PC-3 (cell line): ENCODE measurements around the gene SLC38A8.

Source experiments
- CTCF ChIP-seq: fragments of 300-600 bp; sonication (generic); conservative IDR thresholded peaks from 2 replicates; pipeline ENCODE4 v1.5.1; 2017; ENCODE audit warnings: antibody characterized with exemption, low read depth, mild to moderate bottlenecking, low read length
- EZH2 ChIP-seq: fragments of 300-600 bp; sonication (generic); IDR thresholded peaks from one replicate; pipeline ENCODE4 v1.6.1; 2017; ENCODE audit warnings: antibody characterized with exemption, mild to moderate bottlenecking, low read length; ENCODE audit not compliant: unreplicated experiment
- EZH2phosphoT487 ChIP-seq: fragments of 300-600 bp; sonication (generic); IDR thresholded peaks from 2 replicates; pipeline ENCODE4 v1.6.1; 2018; ENCODE audit warnings: mild to moderate bottlenecking, antibody characterized with exemption, low read length, borderline replicate concordance

- TF ChIP-seq CTCF (no peak), EZH2 (no peak), EZH2phosphoT487 (no peak)
Observed at GRCh38 chr16:84054916-84055315, 12.3 kb upstream of the SLC38A8 start.
